IMR-90 (cell line): ENCODE results near the gene MOB3B. TPM values are rescaled to one million over a fixed set of nuclear protein-coding genes. Genes with fewer than 3 reads are reported as not detected.

Experiments used
- ATAC-seq: fragments of 200-7000 bp; cut with Tn5 transposase; 2 replicates; pipeline ENCODE4 v1.9.1; 2020; ENCODE audit warnings: low read depth, mild to moderate bottlenecking, moderate library complexity
- BruUV-seq: library from RNA; stranded (reverse); fragments of 400-500 nt; replicated peaks from 2 replicates; lab custom pipeline; 2021; lab: Mats Ljungman, UMichigan
- CTCF ChIA-PET: fragments of 300-600 bp; formaldehyde crosslinking; extraction: SDS; loops from one replicate; lab custom pipeline; 2021; ENCODE audit warnings: antibody characterized with exemption; lab: Yijun Ruan, JAX
- POLR2A ChIA-PET: fragments of 300-600 bp; sonication (Branson Sonifier 250); formaldehyde crosslinking; loops from one replicate; lab custom pipeline; 2022; ENCODE audit warnings: antibody characterized with exemption; ENCODE audit not compliant: unreplicated experiment; lab: Charles Lee
- DNase-seq: peaks from one replicate; pipeline ENCODE4 v3.0.0; 2013
- H2AFZ ChIP-seq: replicated peaks from 2 replicates; pipeline ENCODE3; 2013; ENCODE audit warnings: low read length, mild to moderate bottlenecking; ENCODE audit not compliant: poor library complexity
- H2AK5ac ChIP-seq: 2 replicates; pipeline ENCODE4 v1.6.1; 2013; ENCODE audit warnings: low read depth, low read length, inconsistent platforms
- H2AK9ac ChIP-seq: replicated peaks from 2 replicates; pipeline ENCODE3; 2013; ENCODE audit warnings: mild to moderate bottlenecking, low read depth, low read length, moderate library complexity; ENCODE audit not compliant: poor library complexity
- H2BK120ac ChIP-seq: 2 replicates; pipeline ENCODE4 v1.6.1; 2013; ENCODE audit warnings: low read depth, low read length, inconsistent platforms
- H2BK15ac ChIP-seq: 3 replicates; pipeline ENCODE4 v1.6.1; 2013; ENCODE audit warnings: low read depth, low read length, inconsistent platforms
- H2BK20ac ChIP-seq: 2 replicates; pipeline ENCODE4 v1.6.1; 2013; ENCODE audit warnings: low read depth, mild to moderate bottlenecking, inconsistent platforms, low read length, moderate library complexity
- H2BK5ac ChIP-seq: 2 replicates; pipeline ENCODE4 v1.6.1; 2013; ENCODE audit warnings: mild to moderate bottlenecking, low read depth, low read length, inconsistent platforms; ENCODE audit not compliant: poor library complexity, severe bottlenecking
- H3K14ac ChIP-seq: replicated peaks from 2 replicates; pipeline ENCODE4 v1.6.1; 2013; ENCODE audit warnings: low read depth, low read length, inconsistent platforms
- H3K18ac ChIP-seq: 2 replicates; pipeline ENCODE4 v1.6.1; 2013; ENCODE audit warnings: low read depth, low read length, control low read depth
- H3K23ac ChIP-seq: 2 replicates; pipeline ENCODE4 v1.6.1; 2013; ENCODE audit warnings: low read depth, low read length, inconsistent platforms
- H3K27ac ChIP-seq: 2 replicates; pipeline ENCODE4 v1.5.1; 2013; ENCODE audit warnings: mild to moderate bottlenecking, control low read depth, low read length; ENCODE audit not compliant: insufficient read depth
- H3K27me3 ChIP-seq: 2 replicates; pipeline ENCODE4 v1.6.1; 2013; ENCODE audit warnings: low read length; ENCODE audit not compliant: control insufficient read depth, insufficient read depth
- H3K36me3 ChIP-seq: 2 replicates; pipeline ENCODE4 v1.6.1; 2013; ENCODE audit warnings: low read length, mixed read lengths; ENCODE audit not compliant: control insufficient read depth, insufficient read depth
- H3K4ac ChIP-seq: 2 replicates; pipeline ENCODE4 v1.6.1; 2013; ENCODE audit warnings: low read depth, low read length, inconsistent platforms
- H3K4me1 ChIP-seq: 2 replicates; pipeline ENCODE4 v1.6.1; 2013; ENCODE audit warnings: low read length, mixed read lengths; ENCODE audit not compliant: control insufficient read depth, insufficient read depth
- H3K4me2 ChIP-seq: 2 replicates; pipeline ENCODE4 v1.6.1; 2013; ENCODE audit warnings: low read depth, mild to moderate bottlenecking, control low read depth, low read length, moderate library complexity
- H3K4me3 ChIP-seq: 2 replicates; pipeline ENCODE4 v1.5.1; 2013; ENCODE audit warnings: low read depth, mild to moderate bottlenecking, control low read depth, low read length, moderate library complexity; ENCODE audit not compliant: insufficient read depth
- H3K56ac ChIP-seq: 2 replicates; pipeline ENCODE4 v1.6.1; 2013; ENCODE audit warnings: low read length, inconsistent platforms; ENCODE audit not compliant: insufficient read depth; ENCODE audit errors: extremely low read depth
- H3K79me1 ChIP-seq, 2 experiments: 2 replicates each; pipeline ENCODE4 v1.6.1; 2013; ENCODE audit warnings: low read length in 2 of 2, inconsistent platforms in 1 of 2, low read depth in 1 of 2
- H3K9ac ChIP-seq: 2 replicates; pipeline ENCODE4 v1.6.1; 2013; ENCODE audit warnings: low read depth, low read length, control low read depth
- H3K9me1 ChIP-seq: 2 replicates; pipeline ENCODE4 v1.6.1; 2013; ENCODE audit warnings: low read length, inconsistent platforms; ENCODE audit not compliant: insufficient read depth
- H3K9me3 ChIP-seq: 2 replicates; pipeline ENCODE4 v1.6.1; 2013; ENCODE audit warnings: low read length; ENCODE audit not compliant: control insufficient read depth, insufficient read depth
- H4K20me1 ChIP-seq: 2 replicates; pipeline ENCODE4 v1.6.1; 2013; ENCODE audit warnings: low read length, inconsistent platforms; ENCODE audit not compliant: insufficient read depth
- H4K5ac ChIP-seq: 2 replicates; pipeline ENCODE4 v1.6.1; 2013; ENCODE audit warnings: mild to moderate bottlenecking, low read depth, low read length, control low read depth
- H4K8ac ChIP-seq, 2 experiments: 2 replicates each; pipeline ENCODE4 v1.6.1; 2013; ENCODE audit warnings: low read depth in 2 of 2, low read length in 2 of 2, control low read depth in 1 of 2, inconsistent platforms in 1 of 2
- H4K91ac ChIP-seq: 2 replicates; pipeline ENCODE4 v1.6.1; 2013; ENCODE audit warnings: low read depth, low read length, inconsistent platforms; ENCODE audit not compliant: insufficient read depth
- CEBPB ChIP-seq: IDR thresholded peaks from 2 replicates; pipeline ENCODE4 v1.6.1; 2012; ENCODE audit warnings: low read depth, low read length, improper control_type of control experiment
- CHD1 ChIP-seq: IDR thresholded peaks from 2 replicates; pipeline ENCODE4 v1.6.1; 2012; ENCODE audit warnings: low read depth, low read length, improper control_type of control experiment
- FOS ChIP-seq: fragments of 150-350 bp; IDR thresholded peaks from 2 replicates; pipeline ENCODE4 v1.6.1; 2016; ENCODE audit warnings: low read depth, low read length
- MAFK ChIP-seq: IDR thresholded peaks from 2 replicates; pipeline ENCODE4 v1.6.1; 2012; ENCODE audit warnings: low read depth, low read length, improper control_type of control experiment
- MAZ ChIP-seq: IDR thresholded peaks from 2 replicates; pipeline ENCODE4 v1.6.1; 2012; ENCODE audit warnings: low read depth, mild to moderate bottlenecking, low read length, improper control_type of control experiment, moderate library complexity, borderline replicate concordance
- SMC3 ChIP-seq: fragments of 150-350 bp; IDR thresholded peaks from 2 replicates; pipeline ENCODE4 v1.6.1; 2016; ENCODE audit warnings: low read depth, mild to moderate bottlenecking, antibody characterized with exemption, low read length, moderate library complexity
- WGBS, 2 experiments: methylation state at CpG; one replicate each; pipeline versions ENCODE4 v1.1.5 to v1.1.7; 2013; ENCODE audit warnings: missing lambda C conversion rate in 2 of 2; ENCODE audit not compliant: insufficient read length in 1 of 2; ENCODE audit errors: extremely low coverage in 2 of 2; 5-methylcytosine and 5-hydroxymethylcytosine counted together
- dilution Hi-C: fragments of 300-500 bp; cut with HindIII; formaldehyde crosslinking; loops from one replicate; pipeline ENCODE4 v1.14.3; 2018; ENCODE audit warnings: low sequenced_read_pairs; ENCODE audit not compliant: unreplicated experiment
- in situ Hi-C: fragments of 300-500 bp; cut with MboI; formaldehyde crosslinking; loops from 3 replicates; pipeline ENCODE4 v1.14.3; 2019; ENCODE audit warnings: low sequenced_read_pairs, inconsistent platforms, mixed read lengths
- intact Hi-C: fragments of 100-400 bp; cut with micrococcal nuclease; formaldehyde crosslinking; loops from 2 replicates; pipeline ENCODE4 v1.10.0; 2022
- polyA plus RNA-seq, 3 experiments: library from polyadenylated mRNA; depleted of rRNA; stranded (reverse); fragments of >200 nt; gene quantifications; 2 replicates each; pipeline ENCODE4 v1.2.3, GENCODE V29; 2012; ENCODE audit warnings: low replicate concordance in 1 of 3
- total RNA-seq: library from RNA; depleted of rRNA; stranded (reverse); fragments of >200 nt; gene quantifications from 2 replicates; pipeline ENCODE4 v1.2.3, GENCODE V29; 2012
- TF ChIP-seq, protein P1 (sequence below): conservative IDR thresholded peaks from 2 replicates; pipeline ENCODE4 v1.5.1; 2012; ENCODE audit warnings: mild to moderate bottlenecking, low read depth, low read length, improper control_type of control experiment

MOB3B gene
- total and polyA plus RNA-seq, 2 of the 4 experiments (the other 2 are of a cell fraction), result under 0.01 to 0.02 TPM

DNA sequence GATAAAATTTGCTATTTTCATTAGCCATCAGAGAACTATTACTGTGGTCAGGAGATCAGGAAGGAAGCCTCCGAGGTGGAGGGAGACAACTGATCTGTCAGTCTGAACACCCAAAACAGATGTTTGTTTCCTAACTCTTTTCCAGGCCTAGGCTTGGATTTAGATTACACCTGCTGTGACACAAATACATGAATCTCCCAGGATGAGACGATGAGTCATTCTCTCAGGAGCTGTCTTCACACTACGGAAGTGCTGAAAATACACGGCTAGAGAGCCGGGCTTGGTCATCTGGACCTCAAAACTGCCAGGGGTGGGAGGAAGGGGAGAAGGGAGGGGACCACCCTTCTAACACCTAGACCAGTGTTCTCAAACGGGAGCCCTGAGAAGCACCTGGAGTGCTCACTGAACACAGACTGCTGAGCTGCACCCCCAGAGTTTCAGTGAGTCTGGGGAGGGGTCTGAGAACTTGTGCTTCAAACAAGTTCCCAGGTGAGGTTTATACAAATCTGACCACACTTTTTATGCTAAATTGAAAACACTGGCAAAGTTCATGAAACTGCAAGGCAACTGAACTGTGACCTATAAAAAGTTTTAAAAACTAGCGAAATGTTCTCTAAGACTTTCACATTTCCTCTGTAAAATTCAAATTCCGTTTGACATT, 152.3 kb downstream of the MOB3B start:
- no peak overlapping the region for H3K4ac ChIP-seq
- H3K9ac ChIP-seq, result no peak overlapping the region
- in situ Hi-C loops (no loop called here), dilution Hi-C loops (no loop called here), intact Hi-C loops (no loop called here)
- H3K27me3 ChIP-seq, result no peaks in the 10 kb centered on the region
- no peak overlapping the region for H4K91ac ChIP-seq
- no TSS peak for BruUV-seq
- no peak overlapping the region for H3K56ac ChIP-seq
- no peak overlapping the region for H4K8ac ChIP-seq
- no peak overlapping the region for H4K5ac ChIP-seq
- H4K20me1 ChIP-seq, result no peaks in the 10 kb centered on the region
- no peak overlapping the region for H3K18ac ChIP-seq
- POLR2A ChIA-PET, result no interaction called here
- H3K27ac ChIP-seq, result no peak overlapping the region
- H2AFZ ChIP-seq, result no peak overlapping the region
- no peak overlapping the region for H2AK9ac ChIP-seq
- H3K36me3 ChIP-seq, result no peaks in the 10 kb centered on the region
- no peaks in the 10 kb centered on the region for H3K9me1 ChIP-seq
- H3K4me3 ChIP-seq, result no peak overlapping the region
- H3K23ac ChIP-seq, result no peak overlapping the region
- WGBS, 2 experiments, result no CpG with 5 or more reads among the region's 8 CpGs
- H3K4me2 ChIP-seq, result no peak overlapping the region
- H2BK120ac ChIP-seq, result no peak overlapping the region
- no peak overlapping the region for H3K14ac ChIP-seq
- no peaks in the 10 kb centered on the region for H3K4me1 ChIP-seq
- no peak overlapping the region for H2AK5ac ChIP-seq
- no peak overlapping the region for H2BK20ac ChIP-seq
- no peaks in the 10 kb centered on the region for H3K9me3 ChIP-seq
- TF ChIP-seq CEBPB, result no peak
- no peak for TF ChIP-seq CHD1
- TF ChIP-seq SMC3, result no peak
- TF ChIP-seq, protein P1, sequence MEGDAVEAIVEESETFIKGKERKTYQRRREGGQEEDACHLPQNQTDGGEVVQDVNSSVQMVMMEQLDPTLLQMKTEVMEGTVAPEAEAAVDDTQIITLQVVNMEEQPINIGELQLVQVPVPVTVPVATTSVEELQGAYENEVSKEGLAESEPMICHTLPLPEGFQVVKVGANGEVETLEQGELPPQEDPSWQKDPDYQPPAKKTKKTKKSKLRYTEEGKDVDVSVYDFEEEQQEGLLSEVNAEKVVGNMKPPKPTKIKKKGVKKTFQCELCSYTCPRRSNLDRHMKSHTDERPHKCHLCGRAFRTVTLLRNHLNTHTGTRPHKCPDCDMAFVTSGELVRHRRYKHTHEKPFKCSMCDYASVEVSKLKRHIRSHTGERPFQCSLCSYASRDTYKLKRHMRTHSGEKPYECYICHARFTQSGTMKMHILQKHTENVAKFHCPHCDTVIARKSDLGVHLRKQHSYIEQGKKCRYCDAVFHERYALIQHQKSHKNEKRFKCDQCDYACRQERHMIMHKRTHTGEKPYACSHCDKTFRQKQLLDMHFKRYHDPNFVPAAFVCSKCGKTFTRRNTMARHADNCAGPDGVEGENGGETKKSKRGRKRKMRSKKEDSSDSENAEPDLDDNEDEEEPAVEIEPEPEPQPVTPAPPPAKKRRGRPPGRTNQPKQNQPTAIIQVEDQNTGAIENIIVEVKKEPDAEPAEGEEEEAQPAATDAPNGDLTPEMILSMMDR, result no peak
- no peak for TF ChIP-seq FOS
- no peak for TF ChIP-seq MAZ
- no peak for TF ChIP-seq MAFK
- CTCF ChIA-PET, result no interaction called here
- ATAC-seq (no peak), DNase-seq (no peak)
- H2BK15ac ChIP-seq, result no peak overlapping the region
- H3K79me1 ChIP-seq, result no peaks in the 10 kb centered on the region
- no peak overlapping the region for H2BK5ac ChIP-seq
